COR-L47 (cell line): ENCODE results near the gene PSMC3.

Source experiments
- DNase-seq: peaks from one replicate; lab custom pipeline; 2025; lab: John Stamatoyannopoulos, UW

The PSMC3 gene

DNA sequence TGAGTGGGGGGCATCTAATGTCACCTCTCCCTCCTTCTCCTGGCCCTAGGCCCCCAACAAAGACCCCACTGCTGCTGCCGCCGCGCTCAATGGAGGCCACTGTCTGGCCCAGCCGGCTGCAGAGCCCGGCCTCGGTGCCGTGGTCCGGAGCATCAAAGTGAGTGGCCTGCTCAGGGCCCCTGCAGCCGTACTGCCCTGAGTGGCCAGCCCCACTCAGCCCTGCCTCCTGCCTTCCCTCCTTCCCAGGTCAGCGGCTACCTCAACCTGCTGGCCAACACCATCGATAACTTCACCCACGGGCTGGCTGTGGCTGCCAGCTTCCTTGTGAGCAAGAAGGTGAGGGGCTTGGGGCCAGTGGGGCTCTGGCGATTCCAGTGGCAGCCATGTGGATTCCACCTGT, 12.9 kb downstream of the PSMC3 start:
- DNase-seq = no peak

GRCh38 chr11:47411884-47412746, 14.1 kb downstream of the PSMC3 start:
- no peak for DNase-seq

DNA sequence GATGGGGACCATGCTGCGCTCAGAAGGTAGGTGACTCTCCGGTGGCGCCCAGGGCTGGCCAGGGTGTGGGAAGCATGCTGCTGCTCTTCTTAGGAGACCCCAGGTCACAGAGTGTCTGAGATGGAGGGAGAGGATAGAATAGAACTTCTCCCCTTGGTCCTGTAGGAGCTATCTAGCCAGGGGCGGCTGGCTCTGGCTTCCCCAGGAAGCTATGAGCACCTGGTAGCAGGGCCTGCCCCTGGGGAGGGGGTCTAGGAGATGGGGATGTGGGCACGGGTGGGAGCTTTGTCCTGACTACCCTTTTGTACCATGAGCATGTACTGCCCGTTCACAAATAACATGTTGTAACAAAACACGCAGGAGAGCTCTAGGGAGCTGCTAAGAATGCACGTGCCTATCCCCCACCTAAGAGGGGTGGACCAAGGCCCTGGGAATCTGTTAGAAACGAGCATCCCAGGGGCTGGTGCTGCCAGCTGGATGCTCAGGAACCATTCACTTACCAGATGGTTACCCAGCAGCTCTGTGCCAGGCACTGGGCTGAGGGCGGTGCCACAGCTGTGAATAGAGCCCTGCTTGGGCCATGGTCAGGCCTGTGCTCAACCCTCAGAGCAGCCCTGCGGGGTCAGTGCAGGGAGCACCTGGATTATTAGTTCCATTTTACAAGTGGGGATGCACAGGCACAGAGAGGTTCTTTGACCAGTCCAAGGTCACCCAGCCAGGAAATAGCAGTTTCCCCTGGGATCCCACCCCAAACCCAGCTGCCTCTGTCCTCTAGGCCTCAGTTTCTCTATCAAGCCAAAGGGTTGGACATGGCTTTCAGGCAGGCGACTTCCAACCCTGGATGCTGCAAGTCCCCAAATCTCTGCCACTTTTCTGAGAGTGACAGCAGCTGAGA, 15.6 kb downstream of the PSMC3 start:
- no peak for DNase-seq

DNA sequence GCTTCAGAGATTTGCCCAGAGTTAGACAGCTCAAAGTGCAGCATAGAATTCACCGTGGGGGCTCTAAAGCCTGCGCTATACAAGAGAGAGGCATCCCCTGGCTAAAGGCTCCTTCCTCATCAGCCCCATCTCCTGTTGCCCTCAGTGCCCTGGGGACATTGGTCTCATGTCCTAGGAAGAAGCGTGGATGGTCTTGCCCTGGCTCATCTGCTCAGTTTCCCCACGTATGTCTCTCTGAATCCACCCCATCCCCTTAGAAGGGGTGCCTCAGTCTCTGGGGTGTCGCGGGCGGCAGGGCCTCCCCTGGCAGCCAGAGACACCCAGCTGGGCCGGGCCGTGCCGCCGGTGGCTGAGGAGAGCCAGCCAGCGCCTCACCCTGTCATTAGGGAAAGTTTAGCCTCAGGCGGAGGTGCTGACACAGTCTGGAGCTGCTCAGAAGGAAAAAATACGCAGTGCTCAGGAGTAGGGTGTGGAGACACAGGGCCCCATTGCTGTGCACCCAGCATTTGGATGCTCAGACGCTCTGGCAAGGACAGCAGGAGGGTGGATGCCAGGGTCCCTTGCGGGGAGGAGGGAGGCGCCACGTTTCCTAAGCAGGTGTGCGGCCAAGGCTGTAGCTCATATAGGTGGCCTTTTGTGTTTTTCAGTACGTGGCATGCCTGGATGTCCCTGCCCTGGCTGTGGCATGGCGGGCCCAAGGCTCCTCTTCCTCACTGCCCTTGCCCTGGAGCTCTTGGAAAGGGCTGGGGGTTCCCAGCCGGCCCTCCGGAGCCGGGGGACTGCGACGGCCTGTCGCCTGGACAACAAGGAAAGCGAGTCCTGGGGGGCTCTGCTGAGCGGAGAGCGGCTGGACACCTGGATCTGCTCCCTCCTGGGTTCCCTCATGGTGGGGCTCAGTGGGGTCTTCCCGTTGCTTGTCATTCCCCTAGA, 16.5 kb downstream of the PSMC3 start:
- DNase-seq = no peak

DNA sequence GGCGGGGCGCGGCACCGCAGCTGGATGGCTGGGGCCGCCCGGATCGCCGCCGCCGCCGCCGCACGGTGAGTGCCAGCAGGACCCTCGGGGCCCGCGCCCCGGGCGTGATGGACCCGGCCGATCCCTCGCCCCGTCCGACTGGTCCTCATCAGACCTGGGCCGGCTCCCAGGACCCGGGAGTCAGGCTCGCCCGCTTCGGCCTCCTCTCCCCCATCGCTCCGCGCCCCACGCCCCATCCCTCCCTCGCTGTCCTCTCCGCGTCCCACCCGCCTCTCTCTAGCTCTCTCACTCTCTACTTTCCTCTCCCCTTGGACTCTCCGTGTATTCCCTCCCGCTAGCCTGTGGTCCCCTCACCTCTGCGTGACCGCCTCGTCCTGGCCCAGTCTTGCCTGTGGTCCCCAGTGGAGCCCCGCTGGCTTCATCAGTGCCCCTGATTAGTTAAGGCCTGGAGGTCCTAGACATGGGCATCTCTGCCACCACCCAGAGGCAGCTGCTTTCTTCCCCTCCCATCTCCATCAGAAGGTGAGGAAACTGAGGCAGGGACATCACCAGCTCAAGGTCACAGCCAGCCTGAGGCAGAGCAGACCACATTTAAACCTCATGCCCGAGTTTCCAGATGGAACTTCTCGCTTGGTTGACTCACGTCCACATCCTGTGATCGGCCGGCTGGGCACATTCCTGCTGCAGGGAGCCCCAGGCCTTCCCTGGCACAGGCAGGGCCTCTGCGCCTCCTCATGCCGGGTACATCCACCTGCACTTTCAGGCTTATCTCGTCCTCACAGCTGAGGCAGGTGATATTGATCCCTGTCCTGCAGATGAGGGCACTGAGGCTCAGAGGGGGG, 17.4 kb downstream of the PSMC3 start:
- no peak for DNase-seq

DNA sequence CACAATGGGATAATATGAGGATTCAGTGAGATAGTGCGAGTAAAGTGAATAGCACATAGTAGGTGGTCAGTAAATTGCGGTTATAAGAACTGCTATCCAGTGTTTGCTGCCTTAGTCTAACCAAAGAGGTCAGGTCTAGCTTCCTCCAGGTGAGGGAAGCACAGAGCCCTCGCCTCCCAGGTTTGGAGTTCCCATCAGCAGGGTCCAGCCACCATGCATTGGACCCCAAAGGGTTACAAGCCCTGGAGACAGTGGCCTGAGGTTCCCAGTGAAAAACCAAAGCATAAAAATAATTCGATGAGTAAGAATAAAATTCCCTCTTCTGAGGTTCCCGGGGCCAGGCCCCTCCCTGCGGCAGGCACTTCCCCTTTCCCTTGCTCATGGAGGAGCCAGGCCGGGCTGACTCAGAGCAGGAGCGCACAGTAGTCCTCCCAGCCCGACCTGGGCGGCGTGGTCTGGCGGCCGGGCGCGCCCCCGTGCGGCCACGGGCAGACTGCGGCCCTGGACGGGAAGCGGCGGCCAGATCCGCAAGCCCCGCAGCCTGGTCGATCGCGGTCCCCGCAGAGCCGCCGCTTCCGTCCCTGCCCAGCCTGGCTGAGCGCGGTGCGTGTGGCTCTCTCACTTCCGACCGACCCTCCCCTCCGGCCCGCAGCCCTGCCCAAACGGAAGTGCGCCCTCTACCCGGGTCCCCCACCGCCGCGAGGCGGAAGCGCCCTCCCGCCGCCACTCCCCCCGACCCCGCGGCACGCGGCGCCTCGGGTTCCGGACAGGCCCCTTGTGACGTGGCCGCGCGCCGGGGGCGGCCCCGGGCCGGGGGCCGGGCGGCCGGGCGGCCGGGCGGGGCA, 18.3 kb downstream of the PSMC3 start, which contains the start of gene SLC39A13:
TSS of gene SLC39A13 (plus strand) at position 845 of the 845 bp plus-strand sequence. CDS start 1,505 bp downstream, outside the sequence.
- peak; percentile 94 for DNase-seq

- DNase-seq = no peak
Measured at GRCh38 chr11:47406896-47407745, 19.1 kb downstream of the PSMC3 start.

- no peak for DNase-seq
Measured at GRCh38 chr11:47403571-47403970, 22.7 kb downstream of the PSMC3 start.

GRCh38 chr11:47403135-47403534, 23.1 kb downstream of the PSMC3 start:
- DNase-seq = no peak

GRCh38 chr11:47400768-47401279, 25.4 kb downstream of the PSMC3 start:
- DNase-seq = no peak

DNA sequence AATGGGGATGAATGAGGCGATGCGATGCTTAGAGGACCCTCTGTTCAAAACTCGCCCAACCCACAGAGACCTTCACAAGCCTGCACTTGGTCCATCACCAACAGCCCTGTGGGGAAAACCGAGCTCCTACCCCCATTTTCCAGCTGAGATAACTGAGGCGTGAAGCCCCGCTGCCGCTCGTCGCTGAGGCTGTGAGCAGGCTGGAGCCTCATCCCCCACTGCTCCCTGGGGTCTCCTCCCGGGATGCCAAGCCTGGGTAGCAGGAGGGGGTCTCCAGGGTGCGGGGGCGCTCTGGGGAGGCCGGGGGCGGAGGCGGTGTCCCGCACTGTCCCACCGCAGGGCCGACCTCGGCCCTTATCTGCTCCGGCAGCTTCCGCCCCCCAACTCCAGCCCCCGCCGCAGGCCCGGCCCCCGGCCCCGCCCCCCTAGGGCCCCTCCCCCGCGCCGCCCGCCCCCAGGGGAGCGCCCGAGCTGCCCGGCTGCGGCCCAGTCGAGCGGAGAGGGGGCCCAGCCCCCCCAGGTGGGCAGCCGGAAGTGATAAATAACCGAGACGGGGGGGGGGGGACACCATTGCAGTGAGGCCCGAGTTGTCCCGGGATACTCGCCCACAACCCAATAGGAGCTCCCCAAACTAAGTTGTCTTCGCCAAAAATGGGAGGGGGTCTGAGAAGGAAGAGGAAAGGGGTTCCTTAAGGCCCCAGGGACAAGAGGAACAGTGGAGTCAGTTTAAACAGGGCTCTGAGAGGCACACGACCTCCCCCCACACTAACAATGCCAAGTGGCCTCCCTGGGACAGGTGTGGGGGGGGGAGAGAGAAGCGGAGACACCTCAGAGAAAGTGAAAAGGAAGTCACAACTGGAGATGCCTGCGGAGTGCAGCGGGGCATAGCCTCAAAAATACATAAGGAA, 26.1 kb downstream of the PSMC3 start:
- DNase-seq = no peak

DNA sequence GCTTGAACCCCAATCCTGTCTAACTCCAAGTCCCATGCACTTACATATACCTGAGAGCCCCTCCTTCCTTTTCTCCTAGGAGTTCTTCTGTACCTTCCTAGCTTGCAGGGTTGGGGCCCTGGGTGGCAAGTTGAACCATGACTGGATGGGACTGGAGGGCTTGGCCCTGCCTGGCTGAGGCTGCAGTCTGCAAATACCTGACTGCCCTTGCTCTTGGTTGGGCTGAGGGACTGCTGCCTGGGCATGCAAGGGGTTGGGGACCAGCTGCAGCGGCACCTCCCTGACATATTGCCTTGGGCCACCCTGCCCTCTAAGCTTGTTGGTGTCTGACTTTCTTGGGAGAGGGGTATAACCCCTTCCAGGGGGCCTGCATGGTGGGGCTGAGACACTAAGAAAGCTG, 27.7 kb downstream of the PSMC3 start:
- DNase-seq = no peak

- DNase-seq = no peak
Measured at GRCh38 chr11:47398011-47398410, 28.2 kb downstream of the PSMC3 start.

DNA sequence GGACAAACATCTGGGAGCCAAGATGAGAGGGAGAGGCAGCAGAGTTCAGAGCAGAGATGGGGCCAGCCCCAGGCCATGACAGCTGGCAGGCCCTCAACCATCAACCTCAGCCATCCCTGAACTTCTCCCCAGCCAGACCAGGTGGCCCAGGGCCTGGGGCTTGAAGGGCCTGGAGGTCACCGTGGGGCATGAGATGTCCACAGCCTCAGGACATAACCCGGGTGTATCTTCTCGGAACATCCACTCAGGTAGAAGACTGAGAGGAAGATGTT, 30.3 kb downstream of the PSMC3 start:
- DNase-seq = no peak

- DNase-seq = no peak
Measured at GRCh38 chr11:47395223-47396048, 30.8 kb downstream of the PSMC3 start.

DNA sequence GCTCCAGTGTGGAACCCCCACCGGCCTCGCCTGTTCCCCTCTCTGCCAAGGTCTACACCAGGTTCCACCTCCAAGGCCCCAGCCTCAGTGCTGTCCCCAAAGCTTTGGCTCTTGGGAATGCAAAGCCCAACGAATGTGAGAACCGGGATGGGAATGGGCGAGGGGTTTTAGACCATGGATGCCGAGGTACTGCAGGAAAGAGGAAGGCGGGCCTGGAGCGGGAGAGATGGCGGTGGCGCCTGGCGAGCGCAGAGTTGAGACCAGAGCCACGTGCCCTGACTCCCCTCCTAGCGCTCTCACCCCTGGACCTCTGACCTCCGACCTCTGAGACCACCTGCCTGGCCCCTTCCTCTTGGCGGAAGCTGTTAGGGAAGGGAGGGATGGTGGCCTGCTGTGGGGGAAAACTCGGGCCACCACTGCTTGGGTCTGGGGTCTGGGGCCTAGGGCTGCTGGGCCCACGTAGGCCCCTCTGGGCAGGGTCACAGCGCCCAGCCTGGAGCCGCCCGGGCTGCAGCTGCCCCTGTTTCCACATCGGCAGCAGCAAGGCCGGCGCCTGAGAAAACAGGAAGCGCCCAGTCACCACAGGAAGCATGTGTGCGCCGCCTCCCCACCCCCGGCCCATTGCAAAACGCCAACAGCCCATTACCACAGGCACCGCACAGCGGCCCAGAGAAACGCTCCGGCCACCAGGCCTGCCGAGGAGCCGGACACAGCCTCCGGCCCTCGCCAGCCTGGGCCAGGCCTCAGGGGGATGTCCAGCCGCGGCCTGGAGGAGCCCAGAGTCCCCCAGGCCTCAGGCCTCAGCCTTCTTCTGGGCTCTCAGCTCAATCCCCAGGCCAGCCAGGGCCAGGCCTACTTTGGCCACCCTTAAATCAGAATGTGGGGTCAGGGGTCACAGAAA, 31.7 kb downstream of the PSMC3 start:
- no peak for DNase-seq
